ENCODE data around the gene CD22. TPM values are rescaled to one million over a fixed set of nuclear protein-coding genes. Genes with fewer than 3 reads are reported as not detected.

Gene CD22
- total and polyA plus RNA-seq, 2 donors from 2014 or later = 0.82 to 15.4 TPM

- H3K4me1 ChIP-seq (ENCODE audit: control insufficient read depth in 2 of 3, insufficient read depth in 2 of 3, low read depth in 1 of 3, low read length in 3 of 3) = peaks cover 0 to 6% (median 0%) of the 10 kb centered on the region in 3 donors
- TF ChIP-seq, protein P1, sequence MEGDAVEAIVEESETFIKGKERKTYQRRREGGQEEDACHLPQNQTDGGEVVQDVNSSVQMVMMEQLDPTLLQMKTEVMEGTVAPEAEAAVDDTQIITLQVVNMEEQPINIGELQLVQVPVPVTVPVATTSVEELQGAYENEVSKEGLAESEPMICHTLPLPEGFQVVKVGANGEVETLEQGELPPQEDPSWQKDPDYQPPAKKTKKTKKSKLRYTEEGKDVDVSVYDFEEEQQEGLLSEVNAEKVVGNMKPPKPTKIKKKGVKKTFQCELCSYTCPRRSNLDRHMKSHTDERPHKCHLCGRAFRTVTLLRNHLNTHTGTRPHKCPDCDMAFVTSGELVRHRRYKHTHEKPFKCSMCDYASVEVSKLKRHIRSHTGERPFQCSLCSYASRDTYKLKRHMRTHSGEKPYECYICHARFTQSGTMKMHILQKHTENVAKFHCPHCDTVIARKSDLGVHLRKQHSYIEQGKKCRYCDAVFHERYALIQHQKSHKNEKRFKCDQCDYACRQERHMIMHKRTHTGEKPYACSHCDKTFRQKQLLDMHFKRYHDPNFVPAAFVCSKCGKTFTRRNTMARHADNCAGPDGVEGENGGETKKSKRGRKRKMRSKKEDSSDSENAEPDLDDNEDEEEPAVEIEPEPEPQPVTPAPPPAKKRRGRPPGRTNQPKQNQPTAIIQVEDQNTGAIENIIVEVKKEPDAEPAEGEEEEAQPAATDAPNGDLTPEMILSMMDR (IDR thresholded peaks at IDR 0.05; ENCODE audit: borderline replicate concordance, extremely low read depth, insufficient read depth) = no peak
- DNase-seq (no peak), FAIRE-seq (no peak)
- no peaks in the 10 kb centered on the region for H3K27me3 ChIP-seq (ENCODE audit: control insufficient read depth, insufficient read depth, low read length)
- intact Hi-C loops (cut with DNase I) = no loop called here
- no peak overlapping the region for H3K27ac ChIP-seq (ENCODE audit: low read depth in 2 of 2, low read length in 2 of 2)
- no peak overlapping the region for H3K4me3 ChIP-seq (ENCODE audit: low read length in 3 of 3)
- H3K36me3 ChIP-seq (ENCODE audit: control insufficient read depth in 2 of 3, insufficient read depth in 3 of 3, low read length in 3 of 3) = no peaks in the 10 kb centered on the region
- H3K9me3 ChIP-seq (ENCODE audit: control insufficient read depth in 2 of 3, insufficient read depth in 1 of 3, low read length in 3 of 3) = peaks cover 0 to 5% (median 2%) of the 10 kb centered on the region in 3 donors
- H3K9ac ChIP-seq (ENCODE audit: low read length in 3 of 3) = no peak overlapping the region
These were observed 11.4 kb upstream of the CD22 start for GRCh38 chr19:35317464-35318043.

DNA sequence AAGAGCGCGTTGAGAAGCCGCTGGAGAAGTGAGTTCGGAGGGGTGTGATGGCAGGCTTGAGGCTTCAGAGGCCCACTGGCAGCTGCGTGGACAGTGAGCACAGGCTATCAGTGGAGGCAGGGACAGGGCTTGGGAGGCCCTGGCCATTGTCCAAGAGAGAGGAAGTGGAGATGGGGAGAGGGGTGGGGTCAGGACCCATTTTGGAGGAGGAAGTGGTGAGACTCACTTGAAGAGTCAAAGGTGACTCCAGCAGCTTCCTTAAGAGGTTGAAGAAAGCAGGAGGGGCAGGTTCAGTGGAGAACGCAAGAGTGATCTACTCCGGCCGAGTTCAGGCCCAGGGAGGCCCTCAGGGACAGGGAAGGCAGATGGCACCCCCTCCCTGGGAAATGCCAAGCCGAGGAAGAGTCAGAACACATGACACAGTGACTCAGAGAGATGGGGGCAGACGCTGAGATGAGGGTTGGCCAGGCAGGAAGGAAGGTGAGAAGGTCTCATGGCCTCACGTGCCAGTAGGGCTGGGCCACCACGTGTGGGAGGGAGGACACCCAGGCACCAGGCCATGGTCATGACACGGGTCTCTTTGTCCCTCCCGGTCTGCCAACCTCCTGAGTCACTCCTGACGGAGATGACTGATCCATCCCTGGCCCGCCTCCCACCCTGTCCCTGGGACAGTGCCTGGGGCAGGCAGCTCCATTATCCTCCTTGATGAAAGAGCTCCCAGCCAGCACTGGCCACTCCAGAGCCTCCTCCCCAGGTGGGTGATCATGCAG is 10.1 kb upstream of the CD22 start:
- no peaks in the 10 kb centered on the region for H3K36me3 ChIP-seq (ENCODE audit: control insufficient read depth in 2 of 3, insufficient read depth in 3 of 3, low read length in 3 of 3)
- TF ChIP-seq, protein P1 (IDR thresholded peaks at IDR 0.05; ENCODE audit: borderline replicate concordance, extremely low read depth, insufficient read depth) = no peak
- no peaks in the 10 kb centered on the region for H3K27me3 ChIP-seq (ENCODE audit: control insufficient read depth, insufficient read depth, low read length)
- FAIRE-seq (no peak), DNase-seq (peak in 2 of 5 donors; percentile 39 to 90)
- peaks cover 0 to 6% (median 0%) of the 10 kb centered on the region in 3 donors for H3K4me1 ChIP-seq (ENCODE audit: control insufficient read depth in 2 of 3, insufficient read depth in 2 of 3, low read depth in 1 of 3, low read length in 3 of 3)
- intact Hi-C loops (cut with DNase I) = no loop called here
- no peak overlapping the region for H3K4me3 ChIP-seq (ENCODE audit: low read length in 3 of 3)
- H3K27ac ChIP-seq (ENCODE audit: low read depth in 2 of 2, low read length in 2 of 2) = peak overlapping the region in 1 of 2 donors; percentile 20
- peaks cover 0 to 5% (median 2%) of the 10 kb centered on the region in 3 donors for H3K9me3 ChIP-seq (ENCODE audit: control insufficient read depth in 2 of 3, insufficient read depth in 1 of 3, low read length in 3 of 3)
- no peak overlapping the region for H3K9ac ChIP-seq (ENCODE audit: low read length in 3 of 3)

- Histone ChIP-seq H3K27ac (ENCODE audit: low read depth in 2 of 2, low read length in 2 of 2) (no peak overlapping the region), H3K4me3 (ENCODE audit: low read length in 3 of 3) (no peak overlapping the region), H3K27me3 (ENCODE audit: control insufficient read depth, insufficient read depth, low read length) (no peaks in the 10 kb centered on the region), H3K36me3 (ENCODE audit: control insufficient read depth in 2 of 3, insufficient read depth in 3 of 3, low read length in 3 of 3) (no peaks in the 10 kb centered on the region), H3K4me1 (ENCODE audit: control insufficient read depth in 2 of 3, insufficient read depth in 2 of 3, low read depth in 1 of 3, low read length in 3 of 3) (peaks cover 0 to 6% (median 0%) of the 10 kb centered on the region in 3 donors), H3K9ac (ENCODE audit: low read length in 3 of 3) (no peak overlapping the region), H3K9me3 (ENCODE audit: control insufficient read depth in 2 of 3, insufficient read depth in 1 of 3, low read length in 3 of 3) (peaks cover 0 to 5% (median 2%) of the 10 kb centered on the region in 3 donors)
- intact Hi-C loops (cut with DNase I) = no loop called here
- TF ChIP-seq, protein P1 (IDR thresholded peaks at IDR 0.05; ENCODE audit: borderline replicate concordance, extremely low read depth, insufficient read depth) = no peak
- FAIRE-seq = no peak
- DNase-seq = no peak
These were observed 8.8 kb upstream of the CD22 start for GRCh38 chr19:35320065-35320713.

All from kidney (tissue), 14 donors.